ENCODE data around the gene EEF1E1. TPM values are rescaled to one million over a fixed set of nuclear protein-coding genes. Genes with fewer than 3 reads are reported as not detected.

EEF1E1 gene
- total RNA-seq, 1 donor from 2014 or later = 93.6 TPM

DNA sequence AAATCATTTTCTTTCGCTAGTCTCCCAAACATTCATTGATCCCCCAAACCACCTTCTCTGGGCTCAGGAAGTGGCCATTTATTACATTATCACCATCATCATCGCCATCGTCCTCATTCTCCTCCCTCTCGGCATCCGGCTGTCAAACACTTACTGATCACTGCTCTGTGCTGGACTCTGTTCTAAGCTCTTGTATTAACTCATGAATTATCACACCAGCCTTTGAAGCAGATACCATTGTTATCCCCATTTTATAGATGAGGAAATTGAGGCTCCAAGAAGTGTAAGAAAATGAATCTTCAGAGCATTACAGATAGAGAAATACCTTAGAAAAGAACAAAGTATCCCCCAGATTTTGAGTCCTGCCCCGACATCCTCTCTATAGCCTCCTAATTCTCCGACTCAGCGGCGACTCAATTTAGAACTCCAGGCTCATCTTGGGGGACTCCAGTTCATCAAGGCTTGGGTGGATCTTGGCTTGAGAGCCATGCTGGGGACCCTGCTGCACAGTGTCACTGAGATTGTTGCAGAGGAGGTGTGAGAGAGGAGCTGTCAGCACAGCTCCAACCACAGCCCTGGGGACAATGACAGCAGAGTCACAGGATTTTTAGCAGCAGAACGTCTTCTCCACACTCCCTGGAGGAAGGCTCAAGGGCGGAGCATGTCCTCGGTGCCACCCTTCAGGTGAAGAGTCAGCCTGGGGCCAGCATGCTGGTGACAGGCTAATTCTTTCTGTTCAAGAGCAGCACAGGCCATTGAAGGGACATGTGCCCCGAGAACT lies 6.6 kb upstream of the EEF1E1 start:
- H3K9me3 Mint-ChIP-seq = peaks cover 3% of the 10 kb centered on the region
- no peak overlapping the region for H3K4me3 Mint-ChIP-seq
- H3K27ac Mint-ChIP-seq = no peak overlapping the region
- peaks cover 2% of the 10 kb centered on the region for H3K4me1 Mint-ChIP-seq
- intact Hi-C loops (cut with micrococcal nuclease) = loop anchor here (10.0 kb wide), 1 partner anchor 724 kb away; the partner anchor contains the start of genes CAGE1 and RIOK1
- DNase-seq = no peak
- H3K27me3 Mint-ChIP-seq = peaks cover 24% of the 10 kb centered on the region
- no peaks in the 10 kb centered on the region for H3K36me3 Mint-ChIP-seq (ENCODE audit: low read depth)

- intact Hi-C loops (cut with micrococcal nuclease) = loop anchor here (10.0 kb wide), 1 partner anchor 723 kb away; the partner anchor contains the start of genes CAGE1 and RIOK1
- DNase-seq = no peak
- no peak overlapping the region for H3K4me3 Mint-ChIP-seq
- H3K27me3 Mint-ChIP-seq = peaks cover 25% of the 10 kb centered on the region
- H3K27ac Mint-ChIP-seq = no peak overlapping the region
- no peaks in the 10 kb centered on the region for H3K36me3 Mint-ChIP-seq (ENCODE audit: low read depth)
- H3K4me1 Mint-ChIP-seq = peaks cover 2% of the 10 kb centered on the region
- peaks cover 3% of the 10 kb centered on the region for H3K9me3 Mint-ChIP-seq
Observed at GRCh38 chr6:8108031-8108660, 5.8 kb upstream of the EEF1E1 start.

- Mint-ChIP-seq H3K27ac (no peak overlapping the region), H3K4me1 (peaks cover 14% of the 10 kb centered on the region), H3K36me3 (ENCODE audit: low read depth) (peaks cover 8% of the 10 kb centered on the region), H3K4me3 (no peak overlapping the region), H3K9me3 (peaks cover 3% of the 10 kb centered on the region), H3K27me3 (peaks cover 25% of the 10 kb centered on the region)
- intact Hi-C loops (cut with micrococcal nuclease) = loop anchor here (10.0 kb wide), 1 partner anchor 721 kb away; the partner anchor contains the start of genes CAGE1 and RIOK1
- no peak for DNase-seq
Observed at GRCh38 chr6:8105791-8106190, 3.4 kb upstream of the EEF1E1 start.

GRCh38 chr6:8103726-8104125 lies 1.4 kb upstream of the EEF1E1 start:
- peaks cover 19% of the 10 kb centered on the region for H3K27me3 Mint-ChIP-seq
- peaks cover 25% of the 10 kb centered on the region for H3K36me3 Mint-ChIP-seq (ENCODE audit: low read depth)
- no peak overlapping the region for H3K4me3 Mint-ChIP-seq
- peaks cover 21% of the 10 kb centered on the region for H3K4me1 Mint-ChIP-seq
- DNase-seq = no peak
- H3K9me3 Mint-ChIP-seq = peaks cover 3% of the 10 kb centered on the region
- no peak overlapping the region for H3K27ac Mint-ChIP-seq
- intact Hi-C loops (cut with micrococcal nuclease) = loop anchor here (5.0 to 10.0 kb wide), 2 partner anchors 511 to 719 kb away; partner anchors contain the start of genes CAGE1, RIOK1 and SNRNP48

- Mint-ChIP-seq H3K27me3 (peaks cover 8% of the 10 kb centered on the region), H3K4me1 (peaks cover 27% of the 10 kb centered on the region), H3K36me3 (ENCODE audit: low read depth) (peaks cover 40% of the 10 kb centered on the region), H3K4me3 (peak overlapping the region; percentile 34), H3K9me3 (no peaks in the 10 kb centered on the region), H3K27ac (peak overlapping the region; percentile 10)
- DNase-seq = no peak
- intact Hi-C loops (cut with micrococcal nuclease) = loop anchor here (5.0 to 10.0 kb wide), 2 partner anchors 508 to 716 kb away; partner anchors contain the start of genes CAGE1, RIOK1 and SNRNP48
Observed at GRCh38 chr6:8100159-8100854, 2.0 kb downstream of the EEF1E1 start.

- H3K27me3 Mint-ChIP-seq = no peaks in the 10 kb centered on the region
- H3K9me3 Mint-ChIP-seq = peaks cover 22% of the 10 kb centered on the region
- H3K27ac Mint-ChIP-seq = no peak overlapping the region
- peaks cover 77% of the 10 kb centered on the region for H3K36me3 Mint-ChIP-seq (ENCODE audit: low read depth)
- H3K4me1 Mint-ChIP-seq = peaks cover 11% of the 10 kb centered on the region
- H3K4me3 Mint-ChIP-seq = no peak overlapping the region
- DNase-seq = no peak
- intact Hi-C loops (cut with micrococcal nuclease) = no loop called here
Observed at GRCh38 chr6:8090650-8091049, 11.7 kb downstream of the EEF1E1 start.

DNA sequence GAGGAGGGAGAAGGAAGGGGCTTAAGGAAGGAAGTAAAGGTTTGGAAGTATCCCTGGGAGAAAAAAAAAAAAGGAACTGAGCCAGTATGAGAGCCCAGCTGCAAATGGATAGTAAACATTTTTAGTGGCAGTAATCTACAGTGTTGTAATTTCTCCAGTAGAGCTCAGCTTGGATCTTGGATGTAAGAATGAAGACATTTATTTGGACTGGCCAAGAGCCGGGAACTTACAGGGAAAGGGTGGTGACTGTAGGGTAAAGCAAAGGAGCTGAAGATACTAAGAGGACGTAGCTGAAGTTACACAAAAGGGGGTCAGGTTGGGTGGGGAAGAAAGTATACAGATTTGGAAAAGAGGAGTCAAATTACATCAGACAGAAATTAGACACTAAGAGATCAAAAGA lies 13.5 kb downstream of the EEF1E1 start:
- Mint-ChIP-seq H3K4me1 (peaks cover 11% of the 10 kb centered on the region), H3K9me3 (peaks cover 22% of the 10 kb centered on the region), H3K4me3 (no peak overlapping the region), H3K27ac (no peak overlapping the region), H3K36me3 (ENCODE audit: low read depth) (peaks cover 66% of the 10 kb centered on the region), H3K27me3 (no peaks in the 10 kb centered on the region)
- DNase-seq = no peak
- intact Hi-C loops (cut with micrococcal nuclease) = no loop called here

- Mint-ChIP-seq H3K9me3 (peaks cover 22% of the 10 kb centered on the region), H3K27ac (no peak overlapping the region), H3K4me1 (peaks cover 17% of the 10 kb centered on the region), H3K36me3 (ENCODE audit: low read depth) (peaks cover 70% of the 10 kb centered on the region), H3K4me3 (no peak overlapping the region), H3K27me3 (no peaks in the 10 kb centered on the region)
- no peak for DNase-seq
- intact Hi-C loops (cut with micrococcal nuclease) = no loop called here
Observed at GRCh38 chr6:8087870-8088754, 14.2 kb downstream of the EEF1E1 start.

DNA sequence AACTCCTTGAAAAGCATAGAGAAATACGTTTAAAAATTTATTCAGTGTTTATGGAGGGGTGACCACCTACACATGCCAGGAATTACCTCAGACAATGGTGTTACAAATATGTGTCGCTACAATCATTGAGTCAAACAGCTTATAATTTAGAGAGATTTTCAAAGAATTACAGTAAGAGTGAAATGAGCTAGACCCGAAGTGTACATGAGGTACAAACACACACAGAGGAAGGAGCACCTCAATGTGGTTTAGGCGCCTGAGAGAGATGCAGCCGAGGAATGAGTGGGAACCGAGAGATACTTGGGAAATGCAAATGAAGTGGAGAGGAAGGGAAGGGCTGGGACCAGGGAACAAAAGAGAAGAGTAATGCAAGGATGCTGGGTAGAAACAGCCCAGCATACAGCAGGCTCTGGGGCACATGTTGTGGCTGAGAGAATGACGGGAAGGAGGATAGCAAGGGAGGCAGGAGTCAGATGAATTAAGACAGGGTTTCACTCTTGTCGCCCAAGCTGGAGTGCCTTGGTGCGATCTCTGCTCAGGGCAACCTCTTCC lies 15.5 kb downstream of the EEF1E1 start:
- H3K9me3 Mint-ChIP-seq = peaks cover 22% of the 10 kb centered on the region

GRCh38 chr6:8085053-8085511 lies 17.3 kb downstream of the EEF1E1 start:
- peaks cover 14% of the 10 kb centered on the region for H3K9me3 Mint-ChIP-seq
- H3K36me3 Mint-ChIP-seq (ENCODE audit: low read depth) = peaks cover 64% of the 10 kb centered on the region
- peaks cover 21% of the 10 kb centered on the region for H3K4me1 Mint-ChIP-seq
- H3K27ac Mint-ChIP-seq = no peak overlapping the region
- H3K27me3 Mint-ChIP-seq = no peaks in the 10 kb centered on the region
- H3K4me3 Mint-ChIP-seq = no peak overlapping the region
- intact Hi-C loops (cut with micrococcal nuclease) = no loop called here
- no peak for DNase-seq

More for the DNA sequence above, 15.5 kb downstream of the EEF1E1 start:
- Mint-ChIP-seq H3K27ac (peak overlapping the region; percentile 58), H3K4me1 (peaks cover 22% of the 10 kb centered on the region), H3K36me3 (ENCODE audit: low read depth) (peaks cover 68% of the 10 kb centered on the region), H3K4me3 (no peak overlapping the region), H3K27me3 (no peaks in the 10 kb centered on the region)
- intact Hi-C loops (cut with micrococcal nuclease) = no loop called here
- DNase-seq = no peak

DNA sequence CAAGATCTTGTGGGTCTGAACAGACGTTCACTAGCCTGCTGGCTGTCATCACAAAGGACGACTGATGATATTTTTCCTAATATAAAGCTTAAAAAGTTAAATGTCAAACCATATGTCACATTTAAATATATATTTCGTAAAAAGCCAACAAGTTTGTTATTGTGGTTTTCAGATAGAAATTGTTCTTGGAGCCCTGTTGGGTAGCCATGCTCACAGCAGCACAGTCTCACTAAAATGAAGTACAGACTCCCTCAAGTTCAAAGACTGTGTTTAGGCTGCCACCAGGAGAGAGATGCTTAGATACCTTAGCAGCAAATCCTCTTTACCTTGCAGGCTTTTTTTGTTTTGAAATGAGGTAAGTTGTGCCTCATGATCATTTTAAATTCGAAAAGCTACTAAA lies 17.8 kb downstream of the EEF1E1 start:
- no peaks in the 10 kb centered on the region for H3K27me3 Mint-ChIP-seq
- no peak overlapping the region for H3K27ac Mint-ChIP-seq
- peaks cover 24% of the 10 kb centered on the region for H3K4me1 Mint-ChIP-seq
- H3K4me3 Mint-ChIP-seq = no peak overlapping the region
- H3K9me3 Mint-ChIP-seq = peaks cover 14% of the 10 kb centered on the region
- intact Hi-C loops (cut with micrococcal nuclease) = loop anchor here (5.0 kb wide), 1 partner anchor 692 kb away; no protein-coding TSS in a partner anchor
- no peak for DNase-seq
- H3K36me3 Mint-ChIP-seq (ENCODE audit: low read depth) = peaks cover 65% of the 10 kb centered on the region

GRCh38 chr6:8082954-8083858 lies 19.1 kb downstream of the EEF1E1 start:
- Mint-ChIP-seq H3K27me3 (no peaks in the 10 kb centered on the region), H3K9me3 (peaks cover 4% of the 10 kb centered on the region), H3K36me3 (ENCODE audit: low read depth) (peaks cover 54% of the 10 kb centered on the region), H3K4me1 (peaks cover 28% of the 10 kb centered on the region), H3K4me3 (no peak overlapping the region), H3K27ac (peak overlapping the region; percentile 83)
- no peak for DNase-seq
- intact Hi-C loops (cut with micrococcal nuclease) = loop anchor here (1.0 to 5.0 kb wide), 2 partner anchors 18 to 691 kb away; no protein-coding TSS in a partner anchor
